Activated CD8-positive, alpha-beta T cell treated with anti-CD3 and anti-CD28 coated beads for 36 hours (primary cell): ENCODE results near the gene RHOG. TPM values are rescaled to one million over a fixed set of nuclear protein-coding genes. Genes with fewer than 3 reads are reported as not detected.

ENCODE experiments used
- ATAC-seq: fragments of 200-7000 bp; cut with Tn5 transposase; one replicate; pipeline ENCODE4 v1.10.0; 2021; ENCODE audit warnings: mild to moderate bottlenecking, moderate library complexity
- CTCF ChIA-PET: fragments of 350-600 bp; sonication (Branson Sonifier 250); formaldehyde crosslinking; loops from one replicate; lab custom pipeline; 2021; ENCODE audit warnings: antibody characterized with exemption; lab: Charles Lee
- POLR2A ChIA-PET: fragments of 350-600 bp; sonication (Branson Sonifier 250); formaldehyde crosslinking; loops from one replicate; lab custom pipeline; 2021; ENCODE audit warnings: antibody characterized with exemption; lab: Charles Lee
- DNase-seq: peaks from one replicate; pipeline ENCODE4 v3.0.0-alpha.2; 2020
- H3K27ac Mint-ChIP-seq: one replicate; pipeline ENCODE4 v1.8.0; 2021; ENCODE audit warnings: mild to moderate bottlenecking, mixed read lengths
- H3K27me3 Mint-ChIP-seq: one replicate; pipeline ENCODE4 v1.8.0; 2021; ENCODE audit warnings: mixed read lengths
- H3K36me3 Mint-ChIP-seq: one replicate; pipeline ENCODE4 v1.8.0; 2021; ENCODE audit warnings: low read depth, mixed read lengths
- H3K4me1 Mint-ChIP-seq: one replicate; pipeline ENCODE4 v1.8.0; 2021; ENCODE audit warnings: low read depth, mixed read lengths
- H3K4me3 Mint-ChIP-seq: one replicate; pipeline ENCODE4 v1.8.0; 2021; ENCODE audit warnings: mild to moderate bottlenecking, moderate library complexity, mixed read lengths
- H3K9me3 Mint-ChIP-seq: one replicate; pipeline ENCODE4 v1.8.0; 2021; ENCODE audit warnings: mixed read lengths
- intact Hi-C: fragments of 100-400 bp; cut with micrococcal nuclease; formaldehyde crosslinking; loops from one replicate; pipeline ENCODE4 v1.10.0; 2022
- total RNA-seq, 2 experiments: library from RNA; stranded (reverse); gene quantifications; one replicate each; pipeline ENCODE4 v1.2.3, GENCODE V29; 2021
- TF ChIP-seq, protein P1 (sequence below): fragments of 200-600 bp; IDR thresholded peaks from one replicate; pipeline ENCODE4 v1.8.0; 2022; ENCODE audit warnings: antibody characterized with exemption, mild to moderate bottlenecking

Gene RHOG
- total RNA-seq, 2 experiments from 2014 or later, result 176 to 188 TPM

- peaks cover 74% of the 10 kb centered on the region for H3K4me1 Mint-ChIP-seq
- H3K9me3 Mint-ChIP-seq, result no peaks in the 10 kb centered on the region
- POLR2A ChIA-PET, result interaction anchor here (1.3 to 14.6 kb wide), 3 partner anchors 19 to 37 kb away, joined by 3 to 216 read pairs (median 4); partner anchors contain the start of gene STIM1
- peak overlapping the region; percentile 91 for H3K27ac Mint-ChIP-seq
- ATAC-seq (no peak), DNase-seq (no peak)
- TF ChIP-seq, protein P1, sequence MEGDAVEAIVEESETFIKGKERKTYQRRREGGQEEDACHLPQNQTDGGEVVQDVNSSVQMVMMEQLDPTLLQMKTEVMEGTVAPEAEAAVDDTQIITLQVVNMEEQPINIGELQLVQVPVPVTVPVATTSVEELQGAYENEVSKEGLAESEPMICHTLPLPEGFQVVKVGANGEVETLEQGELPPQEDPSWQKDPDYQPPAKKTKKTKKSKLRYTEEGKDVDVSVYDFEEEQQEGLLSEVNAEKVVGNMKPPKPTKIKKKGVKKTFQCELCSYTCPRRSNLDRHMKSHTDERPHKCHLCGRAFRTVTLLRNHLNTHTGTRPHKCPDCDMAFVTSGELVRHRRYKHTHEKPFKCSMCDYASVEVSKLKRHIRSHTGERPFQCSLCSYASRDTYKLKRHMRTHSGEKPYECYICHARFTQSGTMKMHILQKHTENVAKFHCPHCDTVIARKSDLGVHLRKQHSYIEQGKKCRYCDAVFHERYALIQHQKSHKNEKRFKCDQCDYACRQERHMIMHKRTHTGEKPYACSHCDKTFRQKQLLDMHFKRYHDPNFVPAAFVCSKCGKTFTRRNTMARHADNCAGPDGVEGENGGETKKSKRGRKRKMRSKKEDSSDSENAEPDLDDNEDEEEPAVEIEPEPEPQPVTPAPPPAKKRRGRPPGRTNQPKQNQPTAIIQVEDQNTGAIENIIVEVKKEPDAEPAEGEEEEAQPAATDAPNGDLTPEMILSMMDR, result no peak
- intact Hi-C loops, result no loop called here
- no peaks in the 10 kb centered on the region for H3K27me3 Mint-ChIP-seq
- no peak overlapping the region for H3K4me3 Mint-ChIP-seq
- peaks cover 75% of the 10 kb centered on the region for H3K36me3 Mint-ChIP-seq
- CTCF ChIA-PET, result interaction anchor here (0.7 to 5.8 kb wide), 6 partner anchors 8 to 240 kb away, joined by 3 to 33 read pairs (median 7); partner anchors contain the start of genes PGAP2 and RHOG
Measured at GRCh38 chr11:3832816-3833215, 7.9 kb downstream of the RHOG start.

DNA sequence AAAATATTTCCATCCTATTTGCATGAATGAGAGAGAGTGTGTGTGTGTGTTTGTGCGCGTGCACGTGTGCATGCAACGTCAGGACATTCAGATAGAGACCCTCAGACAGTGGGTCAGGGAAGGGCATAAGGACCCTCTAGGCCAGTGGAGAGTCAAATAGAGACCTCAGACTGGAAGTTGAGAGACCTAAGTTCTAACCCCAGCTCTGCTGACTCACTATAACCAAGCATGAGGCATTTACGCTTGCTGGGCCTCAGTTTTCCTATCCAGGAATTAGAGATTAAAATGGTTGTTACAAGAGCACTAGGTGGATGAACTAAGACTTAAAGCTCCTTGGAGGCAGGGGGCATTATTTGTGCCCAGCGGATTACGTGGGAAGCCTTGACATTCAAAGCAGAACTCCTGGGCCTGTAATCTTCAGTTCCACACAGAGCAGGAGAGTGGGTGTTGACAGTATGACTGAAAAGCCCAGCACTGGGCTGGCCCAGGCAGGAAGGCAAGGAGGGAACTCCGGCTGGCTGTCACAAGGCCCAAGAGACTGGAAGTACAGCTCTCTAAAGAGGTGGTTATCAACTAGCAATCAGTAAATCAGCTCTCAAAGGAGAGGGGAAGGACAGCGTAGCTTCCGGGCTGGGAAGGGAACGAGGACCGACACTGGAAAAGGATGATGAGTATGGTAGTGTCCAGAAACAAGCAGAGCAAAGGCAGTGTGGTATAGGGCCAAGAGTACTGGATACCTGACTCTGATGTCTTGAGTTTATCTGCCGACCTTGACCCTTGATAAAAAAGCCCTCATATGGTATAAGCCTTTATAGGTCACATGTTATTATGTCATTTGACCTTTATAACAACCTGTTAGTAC lies 9.2 kb downstream of the RHOG start:
- ChIA-PET POLR2A (interaction anchor here (1.1 to 14.6 kb wide), 3 partner anchors 9 to 23 kb away, joined by 3 to 216 read pairs (median 21); partner anchors contain the start of genes RHOG and STIM1), CTCF (interaction anchor here (0.7 to 5.8 kb wide), 7 partner anchors 10 to 241 kb away, joined by 3 to 33 read pairs (median 6); partner anchors contain the start of genes PGAP2 and STIM1)
- H3K4me1 Mint-ChIP-seq, result peaks cover 68% of the 10 kb centered on the region
- no peaks in the 10 kb centered on the region for H3K27me3 Mint-ChIP-seq
- H3K4me3 Mint-ChIP-seq, result no peak overlapping the region
- H3K36me3 Mint-ChIP-seq, result peaks cover 77% of the 10 kb centered on the region
- H3K27ac Mint-ChIP-seq, result peak overlapping the region; percentile 91
- peak; percentile 34 for ATAC-seq
- DNase-seq, result no peak
- TF ChIP-seq, protein P1, result no peak
- no peaks in the 10 kb centered on the region for H3K9me3 Mint-ChIP-seq
- intact Hi-C loops, result no loop called here

DNA sequence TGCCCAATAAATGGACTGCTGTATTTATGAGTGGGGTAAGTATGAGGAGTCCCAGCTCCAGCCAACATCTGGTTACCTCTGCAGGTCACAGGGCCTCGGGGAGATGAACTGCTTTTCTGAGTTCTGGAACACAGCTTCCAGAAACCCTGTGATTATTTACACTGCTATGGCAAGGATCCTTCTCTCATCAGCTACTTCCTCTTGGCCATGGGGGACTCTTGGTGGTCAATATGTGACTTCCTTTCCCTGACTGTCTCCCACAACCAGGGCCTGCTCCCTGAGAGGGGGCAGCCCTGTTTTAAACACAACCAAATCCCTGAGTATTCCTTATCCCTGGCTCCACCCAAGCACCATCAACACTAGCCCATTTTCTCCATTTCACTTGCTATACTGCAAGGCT lies 10.0 kb downstream of the RHOG start:
- CTCF ChIA-PET, result interaction anchor here (1.6 to 5.8 kb wide), 5 partner anchors 11 to 242 kb away, joined by 4 to 33 read pairs (median 7); partner anchors contain the start of genes PGAP2 and STIM1
- Mint-ChIP-seq H3K27me3 (no peaks in the 10 kb centered on the region), H3K4me3 (no peak overlapping the region), H3K36me3 (peaks cover 84% of the 10 kb centered on the region), H3K4me1 (peaks cover 74% of the 10 kb centered on the region), H3K27ac (peak overlapping the region; percentile 91), H3K9me3 (no peaks in the 10 kb centered on the region)
- POLR2A ChIA-PET, result interaction anchor here (1.1 to 14.6 kb wide), 3 partner anchors 10 to 22 kb away, joined by 3 to 216 read pairs (median 21); partner anchors contain the start of genes RHOG and STIM1
- TF ChIP-seq, protein P1, result no peak
- DNase-seq (no peak), ATAC-seq (no peak)
- intact Hi-C loops, result no loop called here

DNA sequence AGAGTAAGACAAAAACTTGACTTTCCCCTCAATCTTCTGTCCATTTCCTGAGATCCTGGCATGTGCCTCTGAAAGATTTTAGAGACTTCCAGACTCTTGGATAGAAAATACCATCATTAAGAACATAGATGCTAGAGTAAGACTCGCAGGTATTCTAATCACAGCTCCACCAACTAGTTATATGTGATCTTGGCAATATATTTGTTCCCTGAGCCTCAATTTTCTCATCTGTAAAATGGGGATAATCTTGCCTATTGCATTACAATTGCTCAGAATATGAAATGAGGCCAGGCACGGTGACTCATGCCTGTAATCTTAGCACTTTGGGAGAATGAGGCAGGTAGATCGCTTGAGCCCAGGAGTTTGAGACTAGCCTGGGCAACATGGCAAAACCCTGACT lies 10.7 kb downstream of the RHOG start:
- ChIA-PET POLR2A (interaction anchor here (2.4 to 3.3 kb wide), 2 partner anchors 8 to 11 kb away, joined by 10 to 21 read pairs; partner anchors contain the start of gene RHOG), CTCF (interaction anchor here (1.8 to 5.8 kb wide), 3 partner anchors 12 to 243 kb away, joined by 6 to 33 read pairs (median 10); partner anchors contain the start of gene PGAP2)
- DNase-seq (no peak), ATAC-seq (no peak)
- Mint-ChIP-seq H3K4me1 (peaks cover 71% of the 10 kb centered on the region), H3K27me3 (no peaks in the 10 kb centered on the region), H3K27ac (peak overlapping the region; percentile 91), H3K4me3 (no peak overlapping the region), H3K9me3 (no peaks in the 10 kb centered on the region), H3K36me3 (peaks cover 83% of the 10 kb centered on the region)
- intact Hi-C loops, result no loop called here
- TF ChIP-seq, protein P1, result no peak
